K562 (cell line): Measurements from ENCODE around the gene LAMTOR4. TPM values are rescaled to one million over a fixed set of nuclear protein-coding genes. Genes with fewer than 3 reads are reported as not detected.

ENCODE experiments used
- BHLHE40 ChIP-seq: IDR thresholded peaks from 2 replicates; pipeline ENCODE4 v1.6.1; 2011; ENCODE audit warnings: low read length, improper control_type of control experiment
- CSDE1 ChIP-seq, 2 experiments: fragments of 450-650 bp; IDR thresholded peaks; 2 replicates each; pipeline ENCODE4 v1.6.1; 2016; ENCODE audit warnings: mild to moderate bottlenecking in 1 of 2
- KDM1A ChIP-seq, 2 experiments: fragments of 450-650 bp; IDR thresholded peaks; 2 replicates each; pipeline ENCODE4 v1.6.1; 2016; ENCODE audit warnings: mild to moderate bottlenecking in 2 of 2
- KDM2B ChIP-seq: fragments of 250-450 bp; sonication (Bioruptor Pico); IDR thresholded peaks from 2 replicates; pipeline ENCODE4 v1.8.0; 2021; ENCODE audit warnings: mild to moderate bottlenecking, moderate library complexity
- L3MBTL2 ChIP-seq: fragments of 450-650 bp; IDR thresholded peaks from 2 replicates; pipeline ENCODE4 v1.6.1; 2016; ENCODE audit warnings: mild to moderate bottlenecking, moderate library complexity
- MCM3 ChIP-seq: fragments of 450-650 bp; IDR thresholded peaks from 2 replicates; pipeline ENCODE4 v1.6.1; 2016
- NFE2 ChIP-seq: IDR thresholded peaks from 2 replicates; pipeline ENCODE4 v1.6.1; 2014; ENCODE audit warnings: antibody characterized with exemption, low read depth
- NFYB ChIP-seq: IDR thresholded peaks from 2 replicates; pipeline ENCODE4 v1.6.1; 2011; ENCODE audit warnings: mild to moderate bottlenecking, moderate library complexity; ENCODE audit not compliant: insufficient read length; ENCODE audit errors: extremely low read depth
- PCBP2 ChIP-seq: fragments of 200-400 bp; formaldehyde crosslinking; IDR thresholded peaks from 2 replicates; pipeline ENCODE4 v1.6.1; 2018; ENCODE audit warnings: low read length, low read depth, mild to moderate bottlenecking, moderate library complexity; ENCODE audit not compliant: poor library complexity, severe bottlenecking
- POLR3A ChIP-seq: IDR thresholded peaks from 2 replicates; pipeline ENCODE4 v1.6.1; 2011; ENCODE audit warnings: borderline replicate concordance, mild to moderate bottlenecking, moderate library complexity; ENCODE audit not compliant: insufficient read length, insufficient read depth; ENCODE audit errors: extremely low read depth
- POLR3G ChIP-seq: IDR thresholded peaks from 2 replicates; pipeline ENCODE4 v1.6.1; 2011; ENCODE audit not compliant: insufficient read length, insufficient replicate concordance; ENCODE audit errors: extremely low read depth
- PPARD ChIP-seq: fragments of 250-450 bp; sonication (Bioruptor Pico); IDR thresholded peaks from 2 replicates; pipeline ENCODE4 v1.8.0; 2022; ENCODE audit warnings: inconsistent platforms, mild to moderate bottlenecking, moderate library complexity
- PTRF ChIP-seq: fragments of 450-650 bp; IDR thresholded peaks from 2 replicates; pipeline ENCODE4 v1.6.1; 2016; ENCODE audit warnings: mild to moderate bottlenecking, missing genetic modification characterization, missing compliant biosample characterization
- STAT5A ChIP-seq: IDR thresholded peaks from 2 replicates; pipeline ENCODE4 v1.6.1; 2012; ENCODE audit warnings: low read length, inconsistent platforms, borderline replicate concordance
- STAT6 ChIP-seq: sonication (generic); formaldehyde crosslinking; IDR thresholded peaks from 2 replicates; pipeline ENCODE4 v1.8.1; 2023; ENCODE audit warnings: mild to moderate bottlenecking, missing genetic modification reagents
- ZBTB1 ChIP-seq: sonication (generic); formaldehyde crosslinking; IDR thresholded peaks from 2 replicates; pipeline ENCODE4 v1.8.1; 2023; ENCODE audit warnings: missing genetic modification reagents, low read depth, mild to moderate bottlenecking, borderline replicate concordance
- ZBTB17 ChIP-seq: fragments of 450-650 bp; formaldehyde crosslinking; IDR thresholded peaks from 2 replicates; pipeline ENCODE4 v1.4.0; 2020; ENCODE audit warnings: mild to moderate bottlenecking
- ZNF280A ChIP-seq: fragments of 450-650 bp; IDR thresholded peaks from 2 replicates; pipeline ENCODE4 v1.6.1; 2018; ENCODE audit warnings: mild to moderate bottlenecking, low read depth; ENCODE audit not compliant: partially characterized antibody
- ZNF347 ChIP-seq: fragments of 450-650 bp; formaldehyde crosslinking; IDR thresholded peaks from 2 replicates; pipeline ENCODE4 v1.4.0; 2020; ENCODE audit warnings: low read depth, mild to moderate bottlenecking, moderate library complexity
- ZNF507 ChIP-seq: conservative IDR thresholded peaks from 2 replicates; pipeline ENCODE4 v1.6.1; 2017; ENCODE audit warnings: missing genetic modification characterization, missing compliant biosample characterization
- ZNF583 ChIP-seq: fragments of 250-450 bp; sonication (Bioruptor Pico); IDR thresholded peaks from 2 replicates; pipeline ENCODE4 v1.4.0; 2020
- polyA plus RNA-seq, 8 experiments: library from polyadenylated mRNA; depleted of rRNA in 4 of 8; stranded (reverse) in 5 of 8; unstranded in 3 of 8; fragments of >200 nt; fragmentation: Nextera tagmentation in 2 of 8; fragmentation: Illumina TruSeq in 1 of 8; extraction: Ambion mirVana in 2 of 8; extraction: Trizol in 1 of 8; gene quantifications; 2 replicates each; pipeline versions ENCODE4 v1.2.1 to v1.2.3, GENCODE V29; 2011 to 2014; ENCODE audit warnings: inconsistent platforms in 1 of 8, missing spikeins in 1 of 8
- total RNA-seq, 7 experiments: library from RNA; depleted of rRNA in 6 of 7; stranded (reverse); fragments of >200 nt in 6 of 7; fragmentation: Illumina TruSeq in 2 of 7; extraction: Trizol in 2 of 7; gene quantifications; 2 replicates each; pipeline versions ENCODE4 v1.2.1 to v1.2.3, GENCODE V29; 2011 to 2021; ENCODE audit warnings: low replicate concordance in 1 of 7
- TF ChIP-seq, protein P1 (sequence below): fragments of 250-450 bp; sonication (Bioruptor Pico); IDR thresholded peaks from 2 replicates; pipeline ENCODE4 v1.8.0; 2021; ENCODE audit warnings: moderate library complexity, mild to moderate bottlenecking, inconsistent platforms

The LAMTOR4 gene
- total and polyA plus RNA-seq, 9 of the 15 experiments (the other 6 are each of a cell fraction or from before 2014, with no cell fraction given), result 79.6 to 314 (median 195) TPM

GRCh38 chr7:100177045-100178001, 28.6 kb downstream of the LAMTOR4 start, which contains the start of the genes GPC2 and STAG3 (continued):
- TF ChIP-seq STAT6 (no peak), ZNF583 (CRISPR knock-in tag) (no peak), ZBTB17 (peak; percentile 55; the same call in 1 of the 2 replicates), PPARD (CRISPR knock-in tag) (no peak), NFE2 (no peak), NFYB (peak; percentile 75), POLR3A (no peak), CSDE1 (IDR thresholded peaks at IDR 0.05) (no peak), PTRF (no peak), ZNF347 (CRISPR knock-in tag) (no peak), ZNF280A (no peak), PCBP2 (no peak), KDM2B (peak; percentile 90), KDM1A (IDR thresholded peaks at IDR 0.05) (0 out of 4 replicates have a peak, but pooled peaks of 1 of the 2 experiments have one; percentile 7), ZNF507 (tag) (no peak), MCM3 (no peak), L3MBTL2 (peak; percentile 99), BHLHE40 (peak; percentile 68), ZBTB1 (no peak; the same call in 1 of the 2 replicates), POLR3G (no peak), STAT5A (no peak)
- TF ChIP-seq, protein P1, sequence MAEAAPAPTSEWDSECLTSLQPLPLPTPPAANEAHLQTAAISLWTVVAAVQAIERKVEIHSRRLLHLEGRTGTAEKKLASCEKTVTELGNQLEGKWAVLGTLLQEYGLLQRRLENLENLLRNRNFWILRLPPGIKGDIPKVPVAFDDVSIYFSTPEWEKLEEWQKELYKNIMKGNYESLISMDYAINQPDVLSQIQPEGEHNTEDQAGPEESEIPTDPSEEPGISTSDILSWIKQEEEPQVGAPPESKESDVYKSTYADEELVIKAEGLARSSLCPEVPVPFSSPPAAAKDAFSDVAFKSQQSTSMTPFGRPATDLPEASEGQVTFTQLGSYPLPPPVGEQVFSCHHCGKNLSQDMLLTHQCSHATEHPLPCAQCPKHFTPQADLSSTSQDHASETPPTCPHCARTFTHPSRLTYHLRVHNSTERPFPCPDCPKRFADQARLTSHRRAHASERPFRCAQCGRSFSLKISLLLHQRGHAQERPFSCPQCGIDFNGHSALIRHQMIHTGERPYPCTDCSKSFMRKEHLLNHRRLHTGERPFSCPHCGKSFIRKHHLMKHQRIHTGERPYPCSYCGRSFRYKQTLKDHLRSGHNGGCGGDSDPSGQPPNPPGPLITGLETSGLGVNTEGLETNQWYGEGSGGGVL (CRISPR knock-in tag), result no peak
